Forelimb muscle (tissue), 1 donor: ENCODE data around the gene MOCS3. TPM values are rescaled to one million over a fixed set of nuclear protein-coding genes. Genes with fewer than 3 reads are reported as not detected.

Experiments used
- DNase-seq: peaks from one replicate; pipeline ENCODE4 v3.0.0-alpha.2; 2013; ENCODE audit warnings: low read depth
- polyA plus RNA-seq: library from polyadenylated mRNA; unstranded; fragments of 120-200 nt; gene quantifications from one replicate; pipeline ENCODE4 v1.2.1, GENCODE V29; 2013; ENCODE audit not compliant: insufficient read length

MOCS3 gene
- polyA plus RNA-seq, 1 donor: 3.0 TPM

- DNase-seq: no peak
Measured at GRCh38 chr20:51011479-51011878, 52.9 kb downstream of the MOCS3 start.

GRCh38 chr20:51012357-51012756 lies 53.7 kb downstream of the MOCS3 start:
- no peak for DNase-seq

Other genes with a start within 250 kb of the MOCS3 start
- gene PARD6B, start 227.2 kb upstream of the MOCS3 start, polyA plus RNA-seq: 0.38 TPM
- gene BCAS4, start 163.8 kb upstream of the MOCS3 start, polyA plus RNA-seq: 2.4 TPM
- gene ADNP, start 27.4 kb upstream of the MOCS3 start, polyA plus RNA-seq: 49.9 TPM
- gene DPM1, start 286 bp upstream of the MOCS3 start, polyA plus RNA-seq: 42.2 TPM
- gene KCNG1, start 64.3 kb downstream of the MOCS3 start, polyA plus RNA-seq: 0.32 TPM